Lower leg skin (tissue), 4 donors: ENCODE data around the gene RPL41. TPM values are rescaled to one million over a fixed set of nuclear protein-coding genes. Genes with fewer than 3 reads are reported as not detected.
A peak's percentile ranks its signal among the peaks of the same experiment; 100 is the strongest.
"Not testable (repeated sequence)": the region's sequence is repeated elsewhere in the genome, so short reads cannot be mapped to it uniquely, and the experiment has no call there.

Source experiments
- DNase-seq, 2 donors: peaks; one replicate each; pipeline ENCODE4 v3.0.0-alpha.2; 2019; ENCODE audit warnings: low spot score in 2 of 2
- H3K4me3 ChIP-seq: fragments of 200-600 bp; sonication (generic); 2 replicates; pipeline ENCODE4 v1.5.1; 2017; ENCODE audit warnings: mild to moderate bottlenecking, low read depth; ENCODE audit not compliant: poor library complexity, severe bottlenecking
- POLR2A ChIP-seq, 2 donors: fragments of 450-650 bp; IDR thresholded peaks; one replicate each; pipeline ENCODE4 v1.6.1; 2016 to 2017; ENCODE audit warnings: antibody characterized with exemption in 2 of 2, mild to moderate bottlenecking in 1 of 2, moderate library complexity in 1 of 2
- WGBS, 2 donors: methylation state at CpG; one replicate each; pipeline ENCODE4 v1.1.5; 2018; 5-methylcytosine and 5-hydroxymethylcytosine counted together
- intact Hi-C: fragments of 100-400 bp; cut with DNase I; formaldehyde crosslinking; loops from one replicate; pipeline ENCODE4 v1.15.0; 2023; ENCODE audit warnings: low total_unique reads
- total RNA-seq, 4 donors: library from RNA; depleted of rRNA; stranded (reverse); fragments of >200 nt; gene quantifications; one replicate each; pipeline ENCODE4 v1.1.0, GENCODE V29; 2016
- TF ChIP-seq, protein P1 (sequence below), 3 donors: fragments of 450-650 bp; IDR thresholded peaks; one replicate each; pipeline ENCODE4 v1.5.1; 2016; ENCODE audit warnings: antibody characterized with exemption in 3 of 3, mild to moderate bottlenecking in 3 of 3, moderate library complexity in 2 of 3

The RPL41 gene
- total RNA-seq, 4 donors from 2014 or later, result 3,201 to 5,967 (median 4,725) TPM

DNA sequence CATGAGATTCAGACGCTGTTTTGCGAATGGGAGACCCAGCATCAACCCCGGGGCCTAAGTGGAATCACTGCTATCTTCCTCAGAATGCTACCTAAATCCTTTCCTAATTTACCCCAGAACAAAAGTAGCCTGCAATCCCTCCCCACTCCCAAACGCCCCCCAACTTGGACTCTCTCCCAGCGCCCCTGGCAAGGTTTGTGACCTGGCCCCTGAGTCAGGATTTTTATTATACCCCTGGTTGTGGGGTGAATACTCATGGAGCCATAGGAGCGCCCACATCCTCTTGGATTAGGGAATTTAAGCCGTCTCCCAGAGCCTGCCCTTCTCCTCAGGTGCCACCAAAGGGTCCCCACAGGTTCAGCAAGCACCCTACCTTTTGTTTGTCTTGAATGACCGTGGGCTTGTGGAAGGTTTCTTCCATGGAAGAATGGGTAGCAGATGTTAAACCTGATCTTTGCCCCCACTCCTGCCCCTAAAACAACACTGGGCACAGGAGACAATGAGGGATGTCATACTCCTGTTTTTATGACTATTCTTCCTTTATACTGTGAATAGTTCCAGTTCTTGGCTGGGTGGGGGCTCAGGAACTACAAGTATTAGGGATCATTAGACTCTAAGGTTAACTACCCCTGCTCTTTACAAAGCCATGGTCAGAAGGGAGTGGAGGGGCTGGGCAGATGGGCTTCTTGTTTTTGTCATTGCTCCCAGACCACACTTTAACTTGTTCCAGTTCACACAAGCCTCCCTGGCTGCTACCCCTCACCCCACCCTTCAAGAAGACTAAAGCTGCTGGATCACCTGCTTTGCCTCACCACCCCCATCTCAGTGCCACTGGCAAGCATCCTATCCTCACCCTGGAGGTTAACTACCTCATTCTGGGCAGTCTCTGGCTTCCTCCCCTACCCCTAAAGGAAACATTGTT lies 36.6 kb downstream of the RPL41 start:
- TF ChIP-seq, protein P1, sequence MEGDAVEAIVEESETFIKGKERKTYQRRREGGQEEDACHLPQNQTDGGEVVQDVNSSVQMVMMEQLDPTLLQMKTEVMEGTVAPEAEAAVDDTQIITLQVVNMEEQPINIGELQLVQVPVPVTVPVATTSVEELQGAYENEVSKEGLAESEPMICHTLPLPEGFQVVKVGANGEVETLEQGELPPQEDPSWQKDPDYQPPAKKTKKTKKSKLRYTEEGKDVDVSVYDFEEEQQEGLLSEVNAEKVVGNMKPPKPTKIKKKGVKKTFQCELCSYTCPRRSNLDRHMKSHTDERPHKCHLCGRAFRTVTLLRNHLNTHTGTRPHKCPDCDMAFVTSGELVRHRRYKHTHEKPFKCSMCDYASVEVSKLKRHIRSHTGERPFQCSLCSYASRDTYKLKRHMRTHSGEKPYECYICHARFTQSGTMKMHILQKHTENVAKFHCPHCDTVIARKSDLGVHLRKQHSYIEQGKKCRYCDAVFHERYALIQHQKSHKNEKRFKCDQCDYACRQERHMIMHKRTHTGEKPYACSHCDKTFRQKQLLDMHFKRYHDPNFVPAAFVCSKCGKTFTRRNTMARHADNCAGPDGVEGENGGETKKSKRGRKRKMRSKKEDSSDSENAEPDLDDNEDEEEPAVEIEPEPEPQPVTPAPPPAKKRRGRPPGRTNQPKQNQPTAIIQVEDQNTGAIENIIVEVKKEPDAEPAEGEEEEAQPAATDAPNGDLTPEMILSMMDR (IDR thresholded peaks at IDR 0.05), result no peak
- DNase-seq, result no peak
- WGBS, 2 donors, result 9 to 13% methylated on average over 8 of the region's 8 CpGs
- no peak overlapping the region for H3K4me3 ChIP-seq
- intact Hi-C loops, result no loop called here

DNA sequence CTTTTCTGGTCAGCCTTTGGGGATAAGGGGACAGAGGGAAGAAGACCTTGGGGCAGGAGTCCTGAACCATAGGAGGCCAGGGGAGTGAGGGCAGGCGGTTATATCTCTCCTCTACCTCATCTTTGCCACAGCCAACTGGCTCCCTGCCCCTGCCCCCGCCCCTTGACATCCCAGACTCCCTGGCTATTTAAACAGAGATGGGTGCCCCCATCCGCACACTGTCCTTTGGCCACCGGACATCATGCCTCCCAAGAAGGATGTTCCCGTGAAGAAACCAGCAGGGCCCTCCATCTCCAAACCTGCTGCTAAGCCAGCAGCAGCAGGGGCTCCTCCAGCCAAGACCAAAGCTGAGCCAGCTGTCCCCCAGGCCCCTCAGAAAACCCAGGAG lies 37.2 kb downstream of the RPL41 start:
- no peak for DNase-seq
- no peak for TF ChIP-seq POLR2A (IDR thresholded peaks at IDR 0.05)
- TF ChIP-seq, protein P1 (IDR thresholded peaks at IDR 0.05), result no peak
- 71 to 73% methylated on average over 5 of the region's 5 CpGs for WGBS, 2 donors
- intact Hi-C loops, result no loop called here
- no peak overlapping the region for H3K4me3 ChIP-seq

DNA sequence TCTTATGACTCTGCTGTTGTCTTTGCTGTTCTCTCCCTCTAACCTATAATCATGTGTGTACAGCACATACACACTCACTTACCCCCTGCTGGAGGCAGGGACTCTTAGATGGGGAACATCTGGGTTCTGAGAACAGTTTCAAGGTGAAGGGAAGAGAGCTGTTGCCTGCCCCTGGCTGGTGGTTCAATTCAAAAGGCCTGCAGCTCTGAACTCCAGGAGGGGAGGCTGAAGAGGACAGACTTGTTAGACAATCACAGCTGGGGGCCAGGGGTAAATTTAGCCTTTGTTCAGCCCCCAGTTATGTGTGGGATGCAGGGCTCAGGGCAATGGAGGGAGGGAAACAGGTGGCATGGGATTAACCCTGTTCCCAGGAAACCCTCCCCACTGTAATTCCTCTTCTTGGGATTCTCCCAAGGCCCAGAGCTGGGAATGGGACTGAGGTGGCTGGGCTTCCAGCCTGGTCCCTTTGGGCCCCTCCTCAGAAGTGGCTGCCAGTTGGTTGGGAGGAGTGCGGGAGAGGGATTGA lies 37.9 kb downstream of the RPL41 start:
- no peak for TF ChIP-seq POLR2A (IDR thresholded peaks at IDR 0.05)
- TF ChIP-seq, protein P1 (IDR thresholded peaks at IDR 0.05), result no peak
- WGBS, 2 donors, result 100% methylated on average over 1 of the region's 1 CpG
- intact Hi-C loops, result no loop called here
- DNase-seq, result no peak
- no peak overlapping the region for H3K4me3 ChIP-seq

DNA sequence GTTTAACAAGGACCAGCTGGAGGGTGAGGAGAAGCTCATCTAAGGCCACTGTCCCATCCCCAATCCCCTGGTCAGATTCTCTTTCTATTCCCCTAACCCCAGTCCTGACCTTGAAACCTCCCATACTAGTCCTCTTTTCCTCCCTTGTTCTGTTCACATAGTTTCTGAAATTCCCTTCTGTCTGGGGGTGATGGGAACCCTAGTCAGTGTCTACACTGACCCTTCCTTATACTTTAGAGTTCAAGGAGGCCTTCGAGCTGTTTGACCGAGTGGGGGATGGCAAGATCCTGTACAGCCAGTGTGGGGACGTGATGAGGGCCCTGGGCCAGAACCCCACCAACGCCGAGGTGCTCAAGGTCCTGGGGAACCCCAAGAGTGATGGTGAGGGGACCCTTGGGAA lies 38.4 kb downstream of the RPL41 start:
- no peak for TF ChIP-seq POLR2A (IDR thresholded peaks at IDR 0.05)
- TF ChIP-seq, protein P1 (IDR thresholded peaks at IDR 0.05), result no peak
- 91 to 93% methylated on average over 5 of the region's 5 CpGs for WGBS, 2 donors
- intact Hi-C loops, result no loop called here
- no peak for DNase-seq
- no peak overlapping the region for H3K4me3 ChIP-seq

DNA sequence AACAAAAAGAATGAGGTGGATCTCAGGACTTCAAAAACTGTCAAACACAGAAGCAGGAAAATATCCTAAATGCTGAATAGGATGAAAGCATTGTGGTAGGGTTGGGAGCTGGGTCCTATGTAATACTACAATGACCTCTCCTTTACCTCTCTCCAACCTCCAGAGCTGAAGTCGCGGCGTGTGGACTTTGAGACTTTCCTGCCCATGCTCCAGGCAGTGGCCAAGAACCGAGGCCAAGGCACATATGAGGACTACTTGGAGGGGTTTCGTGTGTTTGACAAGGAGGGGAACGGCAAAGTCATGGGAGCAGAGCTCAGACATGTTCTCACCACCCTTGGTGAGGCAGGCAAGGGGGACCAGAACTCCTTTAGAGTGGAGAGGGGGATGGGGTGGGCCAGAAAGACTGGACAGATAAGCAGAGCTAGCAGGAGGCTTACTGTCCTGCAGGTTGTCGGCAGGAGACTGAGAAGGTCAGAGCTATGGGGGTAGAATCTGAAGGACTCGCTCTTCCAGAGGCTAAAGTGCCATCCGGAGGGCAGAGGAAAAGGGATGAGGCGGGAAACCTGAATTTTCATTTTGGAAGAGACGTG lies 38.9 kb downstream of the RPL41 start:
- TF ChIP-seq, protein P1 (IDR thresholded peaks at IDR 0.05), result no peak
- no peak for TF ChIP-seq POLR2A (IDR thresholded peaks at IDR 0.05)
- DNase-seq, result no peak
- intact Hi-C loops, result no loop called here
- no peak overlapping the region for H3K4me3 ChIP-seq
- WGBS, 2 donors, result 94 to 97% methylated on average over 11 of the region's 11 CpGs

DNA sequence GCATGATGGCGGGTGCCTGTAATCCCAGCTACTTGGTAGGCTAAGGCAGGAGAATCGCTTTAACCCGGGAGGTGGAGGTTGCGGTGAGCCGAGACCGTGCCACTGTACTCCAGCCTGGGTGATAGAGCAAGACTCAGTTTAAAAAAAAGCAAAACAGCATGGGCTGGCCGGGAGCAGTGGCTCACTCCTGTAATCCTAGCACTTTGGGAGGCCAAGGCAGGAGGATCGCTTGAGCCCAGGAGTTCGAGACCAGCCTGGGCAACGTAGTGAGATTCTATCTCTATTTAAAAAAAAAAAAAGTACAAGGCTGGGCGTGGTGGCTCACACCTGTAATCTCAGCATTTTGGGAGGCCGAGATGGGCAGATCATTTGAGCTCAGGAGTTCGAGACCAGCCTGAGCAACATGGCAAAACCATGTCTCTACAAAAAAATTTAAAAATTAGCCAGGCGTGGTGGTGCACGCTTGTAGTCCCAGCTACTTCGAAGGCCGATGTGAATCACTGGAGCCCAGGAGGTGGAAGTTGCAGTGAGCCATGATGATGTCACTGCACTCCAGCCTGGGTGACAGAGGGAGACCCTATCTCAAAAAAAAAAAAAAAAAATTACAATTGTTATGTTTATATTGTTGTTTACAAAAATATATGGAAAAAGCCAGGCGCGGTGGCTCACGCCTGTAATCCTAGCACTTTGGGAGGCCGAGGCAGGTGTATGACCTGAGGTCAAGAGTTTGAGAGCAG lies 40.2 kb downstream of the RPL41 start:
- WGBS, 2 donors, result 85 to 90% methylated on average over 21 of the region's 21 CpGs
- DNase-seq, intact Hi-C loops: not testable (repeated sequence)
- H3K4me3 ChIP-seq, result peak overlapping the region; percentile 4
